ENCODE data around the gene HEATR5A.
A peak's percentile ranks its signal among the peaks of the same experiment; 100 is the strongest.
"Not testable (repeated sequence)": the region's sequence is repeated elsewhere in the genome, so short reads cannot be mapped to it uniquely, and the experiment has no call there.

The HEATR5A gene

DNA sequence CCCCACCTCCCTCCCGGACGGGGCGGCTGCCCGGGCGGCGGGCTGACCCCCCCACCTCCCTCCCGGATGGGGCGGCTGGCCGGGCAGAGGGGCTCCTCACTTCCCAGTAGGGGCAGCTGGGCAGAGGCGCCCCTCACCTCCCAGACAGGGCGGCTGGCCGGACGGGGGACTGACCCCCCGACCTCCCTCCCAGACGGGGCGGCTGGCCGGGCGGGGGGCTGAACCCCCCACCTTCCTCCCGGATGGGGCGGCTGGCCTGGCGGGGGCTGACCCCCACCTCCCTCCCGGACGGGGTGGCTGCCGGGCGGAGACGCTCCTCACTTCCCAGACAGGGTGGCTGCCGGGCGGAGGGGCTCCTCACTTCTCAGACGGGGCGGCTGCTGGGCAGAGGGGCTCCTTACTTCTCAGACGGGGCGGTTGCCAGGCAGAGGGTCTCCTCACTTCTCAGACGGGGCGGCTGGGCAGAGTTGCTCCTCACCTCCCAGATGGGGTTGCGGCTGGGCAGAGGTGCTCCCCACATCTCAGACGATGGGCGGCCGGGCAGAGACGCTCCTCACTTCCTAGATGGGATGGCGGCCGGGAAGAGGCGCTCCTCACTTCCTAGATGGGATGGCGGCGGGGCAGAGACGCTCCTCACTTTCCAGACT, 16.8 kb upstream of the HEATR5A start:
- H3K4me1 Mint-ChIP-seq, H3K27me3 Mint-ChIP-seq, H3K4me3 Mint-ChIP-seq, H3K27ac Mint-ChIP-seq, H3K9me3 Mint-ChIP-seq, DNase-seq, ATAC-seq: not testable (repeated sequence)

DNA sequence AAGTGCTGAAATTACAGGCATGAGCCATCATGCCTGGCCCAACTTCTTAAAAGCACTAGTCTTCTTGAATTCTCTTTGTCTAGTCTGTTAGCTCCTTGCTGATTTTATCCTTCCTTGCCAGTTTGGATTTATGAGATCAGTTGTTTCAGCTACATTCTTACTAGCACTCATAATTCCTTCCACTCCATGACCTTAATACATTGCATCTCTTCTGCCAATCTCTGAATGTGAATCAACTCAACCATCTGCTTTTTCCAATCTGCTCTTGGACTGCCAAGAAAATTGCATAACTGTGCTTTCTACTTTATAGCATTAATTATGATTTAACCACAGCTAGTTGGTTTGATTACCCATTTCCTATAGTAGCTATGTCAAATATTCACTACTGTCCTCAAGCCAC, 14.9 kb upstream of the HEATR5A start:
- peaks cover 5% of the 10 kb centered on the region for H3K4me1 Mint-ChIP-seq
- DNase-seq (no peak), ATAC-seq (no peak)
- no peak overlapping the region for H3K4me3 Mint-ChIP-seq
- H3K27me3 Mint-ChIP-seq: no peaks in the 10 kb centered on the region
- no peak overlapping the region for H3K27ac Mint-ChIP-seq
- peaks cover 7 to 8% of the 10 kb centered on the region in 2 donors for H3K9me3 Mint-ChIP-seq

DNA sequence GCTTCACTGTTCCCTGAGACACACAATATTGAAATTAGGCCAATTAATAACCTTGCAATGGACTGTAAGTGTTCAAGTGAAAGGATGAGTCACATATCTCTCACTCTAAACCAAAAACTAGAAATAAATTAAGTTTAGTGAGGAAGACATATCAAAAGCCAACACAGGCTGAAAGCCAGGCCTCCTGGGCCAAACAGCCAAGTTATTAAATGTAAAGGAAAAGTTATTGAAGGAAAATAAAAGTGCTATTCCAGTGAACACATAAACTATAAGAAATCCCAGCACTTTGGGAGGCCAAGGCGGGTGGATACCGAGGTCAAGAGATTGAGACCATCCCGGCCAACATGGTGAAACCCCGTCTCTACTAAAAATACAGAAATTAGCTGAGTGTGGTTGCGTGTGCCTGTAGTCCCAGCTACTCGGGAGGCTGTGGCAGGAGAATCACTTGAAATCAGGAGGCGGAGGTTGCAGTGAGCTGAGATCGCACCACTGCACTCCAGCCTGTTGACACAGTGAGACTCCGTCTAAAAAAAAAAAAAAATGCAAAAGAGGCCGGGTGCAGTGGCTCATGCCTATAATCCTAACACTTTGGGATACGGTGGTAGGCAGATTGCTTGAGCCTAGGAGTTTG, 10.4 kb upstream of the HEATR5A start:
- no peak for ATAC-seq
- H3K9me3 Mint-ChIP-seq: peaks cover 7 to 8% of the 10 kb centered on the region in 2 donors
- H3K27ac Mint-ChIP-seq: peak overlapping the region in 1 of 2 donors; percentile 42
- no peaks in the 10 kb centered on the region for H3K27me3 Mint-ChIP-seq
- no peak for DNase-seq
- peaks cover 7% of the 10 kb centered on the region for H3K4me1 Mint-ChIP-seq
- H3K4me3 Mint-ChIP-seq: no peak overlapping the region

DNA sequence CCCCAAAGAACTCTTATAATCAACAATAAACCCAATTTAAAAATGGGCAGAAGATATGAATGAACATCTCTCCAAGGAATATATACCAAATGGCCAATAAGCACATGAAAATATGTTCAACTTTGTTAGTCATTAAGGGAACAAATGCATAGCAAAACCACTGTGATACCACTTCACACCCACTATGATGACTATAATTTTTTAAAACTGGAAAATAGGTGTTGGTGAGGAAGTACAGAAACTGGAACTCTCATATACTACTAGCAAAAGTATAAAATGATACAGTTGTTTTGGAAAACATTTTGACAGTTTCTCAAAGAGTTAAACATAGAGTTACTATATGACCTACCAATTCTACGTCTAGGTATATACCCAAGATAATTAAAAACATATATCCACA, 9.4 kb upstream of the HEATR5A start:
- Mint-ChIP-seq H3K4me3 (no peak overlapping the region), H3K9me3 (peaks cover 7 to 8% of the 10 kb centered on the region in 2 donors), H3K27ac (no peak overlapping the region), H3K4me1 (peaks cover 7% of the 10 kb centered on the region), H3K27me3 (no peaks in the 10 kb centered on the region)
- ATAC-seq (peak; percentile 59), DNase-seq (no peak)

DNA sequence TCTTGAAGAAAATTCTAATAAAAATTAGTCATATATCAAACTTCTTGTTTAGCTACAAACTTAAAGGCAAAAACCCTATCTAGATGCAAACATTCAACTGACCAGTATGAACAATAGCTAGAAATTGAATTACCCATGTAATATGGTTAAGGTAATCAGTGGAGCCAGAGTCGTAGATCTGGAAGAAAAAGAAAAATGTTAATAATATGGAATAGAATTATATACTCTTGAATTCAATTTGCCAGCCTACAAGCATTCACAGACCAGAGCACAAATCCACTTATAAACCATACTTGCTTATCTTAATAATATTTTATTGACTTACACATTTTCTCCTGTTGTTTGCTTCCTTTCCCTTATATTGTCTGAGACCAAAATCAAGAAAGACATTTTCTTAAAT, 7.7 kb upstream of the HEATR5A start:
- Mint-ChIP-seq H3K9me3 (peaks cover 7 to 8% of the 10 kb centered on the region in 2 donors), H3K4me3 (no peak overlapping the region), H3K4me1 (peaks cover 7% of the 10 kb centered on the region), H3K27me3 (no peaks in the 10 kb centered on the region), H3K27ac (no peak overlapping the region)
- ATAC-seq: no peak
- DNase-seq: no peak

DNA sequence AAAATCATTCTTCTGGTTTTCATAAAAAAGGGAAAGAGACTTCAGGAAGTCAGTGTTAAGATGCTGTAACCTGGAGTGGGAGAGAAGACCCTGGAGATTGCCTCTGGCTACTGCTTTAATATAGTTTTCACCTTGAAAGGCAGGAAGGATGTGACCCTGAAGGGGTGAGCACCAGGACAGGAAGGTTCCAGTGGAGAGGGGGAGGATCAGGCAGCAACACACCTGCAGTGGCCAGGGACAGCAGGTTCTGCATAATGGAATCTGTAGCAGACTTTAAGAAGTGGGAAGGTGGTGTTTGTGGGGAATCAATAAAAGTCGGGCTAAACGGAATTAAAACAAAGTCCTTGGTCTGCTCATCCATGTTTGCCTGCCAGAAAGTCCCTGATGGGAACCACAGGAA, 6.3 kb upstream of the HEATR5A start:
- Mint-ChIP-seq H3K4me1 (peaks cover 12% of the 10 kb centered on the region), H3K27ac (peak overlapping the region in 1 of 2 donors; percentile 1), H3K4me3 (no peak overlapping the region), H3K9me3 (no peaks in the 10 kb centered on the region), H3K27me3 (no peaks in the 10 kb centered on the region)
- no peak for ATAC-seq
- DNase-seq: no peak

DNA sequence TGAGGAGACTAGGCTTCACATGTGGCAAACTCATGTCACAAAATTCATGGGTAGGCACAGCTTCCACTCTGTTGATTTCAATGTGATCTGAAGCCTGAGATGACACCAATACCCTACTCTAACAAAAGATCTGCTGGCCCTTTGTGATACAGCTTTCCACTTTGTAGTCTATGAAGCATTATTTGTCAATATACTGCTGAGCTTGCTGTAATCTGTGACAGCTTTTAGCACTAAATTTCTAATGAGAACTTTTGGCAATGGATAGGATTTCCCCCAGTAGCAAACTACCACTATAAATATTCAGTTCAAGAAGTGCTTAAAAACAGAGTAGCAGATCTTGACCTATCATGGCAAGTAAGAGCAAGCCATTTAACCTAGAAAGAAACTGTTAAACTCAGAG, 5.6 kb upstream of the HEATR5A start:
- peaks cover 20% of the 10 kb centered on the region for H3K4me1 Mint-ChIP-seq
- DNase-seq (no peak), ATAC-seq (no peak)
- H3K9me3 Mint-ChIP-seq: no peaks in the 10 kb centered on the region
- H3K27ac Mint-ChIP-seq: no peak overlapping the region
- no peak overlapping the region for H3K4me3 Mint-ChIP-seq
- no peaks in the 10 kb centered on the region for H3K27me3 Mint-ChIP-seq

DNA sequence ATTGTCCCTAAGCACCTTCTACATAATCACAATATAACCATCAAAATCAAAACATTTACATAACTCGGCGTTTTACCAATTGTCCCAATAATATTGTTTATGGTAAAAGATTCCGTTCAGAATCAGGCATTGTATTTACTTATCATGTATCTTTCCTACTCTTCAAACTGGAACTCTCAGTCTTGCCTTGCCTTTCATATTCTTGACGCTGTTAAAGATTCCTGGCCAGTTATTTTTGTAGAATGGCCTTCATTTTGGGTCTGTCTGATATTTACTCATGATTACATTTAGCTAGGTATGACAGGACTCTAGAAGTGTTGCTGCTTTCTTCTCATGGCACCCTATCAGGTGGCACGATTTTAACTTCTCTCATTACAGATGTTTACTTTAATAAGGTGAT, 850 bp upstream of the HEATR5A start:
- Mint-ChIP-seq H3K27ac (peak overlapping the region; percentile 94 to 96), H3K4me1 (peaks cover 26% of the 10 kb centered on the region), H3K27me3 (no peaks in the 10 kb centered on the region), H3K9me3 (no peaks in the 10 kb centered on the region), H3K4me3 (peak overlapping the region; percentile 97 to 100)
- ATAC-seq (no peak), DNase-seq (no peak)

DNA sequence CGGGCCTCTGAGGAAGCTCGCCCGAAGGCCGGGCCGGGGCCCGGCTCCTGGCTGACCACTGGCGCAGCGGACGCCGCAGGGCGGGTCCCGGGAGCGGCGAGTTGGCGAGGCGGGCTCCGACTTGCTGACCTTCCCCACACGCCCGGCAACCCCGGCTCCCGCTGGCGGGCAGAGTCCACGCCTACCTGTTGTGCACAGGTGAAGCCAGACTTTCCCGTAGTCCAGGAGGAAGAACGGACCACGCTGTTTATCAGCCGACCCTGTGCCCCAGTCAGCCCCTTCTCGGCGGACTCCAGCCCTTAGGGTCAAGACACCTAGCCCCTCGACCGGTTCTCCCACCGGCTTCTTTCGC, 407 bp downstream of the HEATR5A start:
- ATAC-seq (peak; percentile 27), DNase-seq (peak in 1 of 2 donors; percentile 20)
- Mint-ChIP-seq H3K4me1 (peaks cover 32% of the 10 kb centered on the region), H3K9me3 (no peaks in the 10 kb centered on the region), H3K4me3 (peak overlapping the region; percentile 97 to 100), H3K27me3 (no peaks in the 10 kb centered on the region), H3K27ac (peak overlapping the region; percentile 97 to 98)

DNA sequence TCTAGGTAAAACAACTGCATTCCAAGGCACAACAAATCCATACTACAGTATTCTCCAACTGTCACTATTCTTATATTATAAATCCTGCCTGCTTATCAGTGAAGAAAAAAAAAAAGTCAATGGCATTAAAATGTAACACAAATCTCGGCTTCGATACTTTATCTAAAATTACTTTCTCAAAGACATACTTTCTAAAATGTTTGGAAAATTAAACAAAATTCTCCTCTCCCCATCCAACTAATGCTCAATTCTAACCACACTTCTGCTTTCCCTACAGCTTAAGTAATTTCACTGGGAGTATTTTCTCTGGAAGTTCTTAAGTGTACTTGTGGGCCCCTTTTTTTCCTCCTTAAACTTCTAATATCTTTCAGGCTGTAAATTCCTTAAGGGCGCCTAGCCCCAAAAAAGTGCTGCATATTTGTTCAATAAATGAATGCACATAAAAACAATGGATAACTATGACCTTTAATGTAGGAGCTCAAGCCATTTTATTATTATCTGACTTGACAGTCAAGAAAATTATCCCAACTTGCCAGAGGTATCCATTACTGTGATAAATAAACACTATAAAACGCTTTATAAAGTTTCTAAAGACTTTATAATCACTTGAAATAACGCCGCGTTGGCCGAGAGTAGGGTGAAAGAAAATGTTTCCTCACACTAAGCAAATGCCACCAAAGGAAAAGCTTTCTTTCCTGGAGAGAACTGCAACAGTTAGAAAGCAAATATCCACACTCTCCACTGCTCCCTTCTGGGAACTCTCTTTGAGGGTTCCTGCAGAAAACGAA, 977 bp downstream of the HEATR5A start:
- peak overlapping the region; percentile 97 to 100 for H3K4me3 Mint-ChIP-seq
- ATAC-seq (no peak), DNase-seq (no peak)
- H3K9me3 Mint-ChIP-seq: no peaks in the 10 kb centered on the region
- H3K4me1 Mint-ChIP-seq: peaks cover 38% of the 10 kb centered on the region
- H3K27me3 Mint-ChIP-seq: no peaks in the 10 kb centered on the region
- peak overlapping the region; percentile 22 to 52 for H3K27ac Mint-ChIP-seq

DNA sequence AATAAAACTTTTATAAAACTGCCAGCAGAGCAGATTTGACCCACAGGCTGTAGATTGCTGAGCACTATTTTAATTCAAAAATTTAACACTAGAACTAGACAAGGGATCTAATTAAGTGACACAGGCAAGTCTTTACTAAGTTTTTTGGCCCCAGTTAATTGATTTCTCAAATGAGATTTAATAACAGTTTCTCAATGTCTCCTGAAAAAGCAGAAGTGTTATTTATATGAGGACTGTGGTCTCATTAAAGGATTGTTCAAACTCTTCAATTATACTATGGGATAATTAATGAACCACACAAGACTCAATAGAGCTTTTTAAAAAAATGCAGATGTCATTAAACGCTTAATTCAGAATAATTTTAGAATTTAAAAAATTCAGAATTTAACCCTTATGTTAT, 1.9 kb downstream of the HEATR5A start:
- ATAC-seq (no peak), DNase-seq (no peak)
- H3K9me3 Mint-ChIP-seq: no peaks in the 10 kb centered on the region
- no peak overlapping the region for H3K4me3 Mint-ChIP-seq
- H3K4me1 Mint-ChIP-seq: peaks cover 45% of the 10 kb centered on the region
- H3K27ac Mint-ChIP-seq: no peak overlapping the region
- H3K27me3 Mint-ChIP-seq: no peaks in the 10 kb centered on the region

DNA sequence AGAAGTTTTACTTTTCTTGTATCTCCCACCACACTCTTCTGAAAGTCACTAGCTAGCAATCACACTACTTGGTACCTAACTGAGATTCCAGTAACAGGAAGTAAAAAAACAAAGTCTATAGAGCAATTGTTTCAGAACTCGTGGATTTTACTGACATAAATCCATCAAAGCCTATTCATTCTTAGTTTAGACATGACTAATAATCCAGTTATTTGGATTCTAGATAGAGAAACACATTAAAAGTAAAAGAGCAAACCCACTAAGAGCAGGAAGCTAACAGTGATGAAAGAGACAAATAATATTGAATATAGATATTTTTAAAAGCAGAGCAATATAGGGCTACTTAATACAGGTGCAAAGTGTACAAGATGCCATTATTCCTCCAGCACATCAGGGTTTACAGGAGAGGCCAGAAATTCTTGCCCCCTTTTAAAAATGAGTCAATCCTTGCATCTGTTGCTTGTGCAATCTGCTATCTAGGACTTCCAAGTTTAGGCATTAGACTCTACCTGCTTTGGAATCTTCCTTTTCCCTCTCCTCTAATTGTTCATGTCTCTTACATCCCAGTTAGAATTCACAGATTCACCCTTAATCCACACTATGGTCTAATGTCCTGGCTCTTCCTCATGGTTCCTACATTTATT, 6.0 kb downstream of the HEATR5A start:
- no peak for DNase-seq
- Mint-ChIP-seq H3K27ac (no peak overlapping the region), H3K4me3 (no peak overlapping the region), H3K9me3 (no peaks in the 10 kb centered on the region), H3K4me1 (peaks cover 30% of the 10 kb centered on the region), H3K27me3 (no peaks in the 10 kb centered on the region)
- ATAC-seq: no peak

DNA sequence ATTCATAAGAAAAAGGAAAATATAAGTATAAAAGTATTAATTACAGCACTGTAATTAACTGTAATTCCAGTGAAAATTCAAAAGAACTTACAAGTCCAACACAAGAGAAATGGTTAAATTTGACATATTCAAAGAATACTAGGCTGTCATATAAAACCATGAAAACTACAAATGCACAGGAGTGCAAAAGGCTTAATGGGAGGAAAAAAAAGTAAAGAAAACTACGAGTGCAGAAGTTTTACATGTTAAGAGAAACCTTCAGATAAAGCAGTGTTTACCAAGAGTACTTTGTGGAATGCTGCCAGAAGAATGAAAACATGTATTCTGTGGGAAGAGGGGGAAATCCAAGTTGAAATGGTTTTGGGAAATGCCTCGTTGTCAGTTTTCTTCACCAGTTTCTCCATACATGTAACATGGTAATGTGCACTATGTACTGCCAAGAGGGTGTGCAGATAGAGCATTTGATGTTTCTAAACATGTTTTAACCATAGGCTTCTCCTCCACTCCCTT, 9.1 kb downstream of the HEATR5A start:
- no peak overlapping the region for H3K27ac Mint-ChIP-seq
- peaks cover 29% of the 10 kb centered on the region for H3K4me1 Mint-ChIP-seq
- no peaks in the 10 kb centered on the region for H3K27me3 Mint-ChIP-seq
- ATAC-seq: no peak
- H3K4me3 Mint-ChIP-seq: no peak overlapping the region
- no peaks in the 10 kb centered on the region for H3K9me3 Mint-ChIP-seq
- DNase-seq: no peak

DNA sequence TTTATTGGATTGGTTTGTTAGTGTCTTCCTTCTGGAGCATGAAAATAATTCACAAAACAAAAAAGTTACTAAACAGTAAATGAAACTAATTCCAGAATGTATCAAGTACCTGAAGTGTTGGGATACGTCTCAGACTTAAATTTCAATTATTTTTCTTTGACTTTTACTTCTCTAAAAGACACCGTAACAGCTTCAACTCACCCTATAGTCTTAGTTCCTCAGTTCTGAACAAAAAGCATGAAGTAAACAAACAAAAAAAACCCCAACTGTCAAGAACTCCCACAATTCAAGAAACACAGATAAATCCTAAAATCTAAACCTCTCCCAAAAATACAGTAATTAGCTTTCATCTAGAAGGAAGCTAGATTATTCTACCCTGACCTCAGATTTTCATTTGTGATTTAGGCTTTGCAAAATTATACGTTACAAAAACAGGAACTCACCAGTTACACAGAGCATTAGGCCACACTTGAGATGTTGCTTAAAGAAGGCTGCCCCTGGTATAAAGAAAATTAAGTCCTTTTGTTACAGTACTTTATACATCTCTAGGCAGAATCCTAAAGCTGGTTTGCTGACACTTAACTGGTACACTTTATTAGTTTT, 10.2 kb downstream of the HEATR5A start:
- Mint-ChIP-seq H3K27ac (no peak overlapping the region), H3K27me3 (no peaks in the 10 kb centered on the region), H3K4me3 (no peak overlapping the region), H3K9me3 (no peaks in the 10 kb centered on the region), H3K4me1 (peaks cover 25% of the 10 kb centered on the region)
- ATAC-seq (no peak), DNase-seq (no peak)

DNA sequence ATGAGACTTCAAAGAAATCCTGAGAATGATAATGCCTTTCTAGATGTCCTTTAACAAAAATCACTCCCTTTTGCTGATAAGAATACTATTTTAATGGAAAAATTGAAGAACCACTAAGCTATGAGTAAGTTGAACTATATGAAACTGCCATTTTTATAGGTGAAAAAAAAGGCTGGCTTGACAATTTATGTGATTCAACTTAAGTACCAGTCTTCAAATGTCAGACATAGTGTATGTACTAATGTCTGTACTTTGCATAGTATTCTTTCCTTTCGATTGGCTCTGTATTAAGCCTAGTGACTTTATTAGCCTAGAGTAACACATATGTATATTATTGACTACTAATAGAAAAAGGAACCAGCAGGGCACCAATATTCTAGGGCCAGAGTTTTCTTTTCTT, 11.9 kb downstream of the HEATR5A start:
- H3K4me1 Mint-ChIP-seq: peaks cover 11% of the 10 kb centered on the region
- no peaks in the 10 kb centered on the region for H3K27me3 Mint-ChIP-seq
- no peaks in the 10 kb centered on the region for H3K9me3 Mint-ChIP-seq
- no peak overlapping the region for H3K4me3 Mint-ChIP-seq
- DNase-seq (no peak), ATAC-seq (no peak)
- no peak overlapping the region for H3K27ac Mint-ChIP-seq

Measured in stimulated activated naive CD8-positive, alpha-beta T cell treated with anti-CD3 and anti-CD28 coated beads, Interleukin-15, amount 100 ng/mL, for 72 hours (primary cell).